Ureter (tissue), 1 donor: ENCODE data around the gene TBC1D1. TPM values are rescaled to one million over a fixed set of nuclear protein-coding genes. Genes with fewer than 3 reads are reported as not detected.
A peak's percentile ranks its signal among the peaks of the same experiment; 100 is the strongest.

Experiments used
- DNase-seq: peaks from one replicate; pipeline ENCODE4 v3.0.0-alpha.2; 2020; ENCODE audit warnings: low spot score
- total RNA-seq: library from RNA; stranded (reverse); gene quantifications from one replicate; pipeline ENCODE4 v1.2.4, GENCODE V29; 2023
- donor health status: DM: yes; HTN: yes; CAD: no.

Gene TBC1D1
- total RNA-seq, 1 donor from 2014 or later: 191 TPM

GRCh38 chr4:38128478-38129459 lies 237.9 kb downstream of the TBC1D1 start:
- no peak for DNase-seq

DNA sequence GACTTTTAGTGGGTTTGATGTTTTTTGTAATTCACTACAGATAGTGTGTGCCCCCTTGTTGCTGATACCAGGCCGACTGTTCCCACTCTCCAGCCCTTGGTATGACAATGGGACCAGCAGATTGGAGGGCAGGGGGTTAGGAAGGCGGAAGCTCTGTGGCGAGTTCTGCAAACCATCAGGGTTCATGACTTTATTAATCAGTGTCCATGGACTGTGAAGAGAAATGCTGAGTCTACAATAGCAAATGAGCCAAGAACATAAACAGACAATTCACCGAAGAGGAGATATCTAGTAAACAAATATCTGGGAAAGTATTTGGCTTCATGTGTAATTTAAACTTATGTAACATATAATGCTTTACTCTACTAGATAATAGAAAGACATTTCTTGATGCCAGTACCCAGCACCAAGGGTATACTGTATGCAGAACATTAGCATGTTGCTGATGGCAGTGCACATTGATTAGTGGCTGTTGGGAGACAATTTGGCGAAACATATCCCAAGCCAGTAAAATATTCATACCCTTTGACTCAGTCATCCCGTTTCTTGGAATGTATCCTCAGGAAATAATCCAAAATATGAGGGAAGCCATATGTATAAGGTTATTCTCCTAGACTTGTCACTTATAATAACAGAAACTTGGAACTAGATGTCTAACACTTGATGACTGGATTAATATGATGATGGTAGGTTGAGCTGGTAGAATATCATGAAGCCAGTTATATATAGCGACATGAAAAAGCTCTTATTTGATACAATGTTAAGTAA lies 238.8 kb downstream of the TBC1D1 start:
- DNase-seq: no peak

- no peak for DNase-seq
Measured at GRCh38 chr4:38130884-38131283, 240.0 kb downstream of the TBC1D1 start.

GRCh38 chr4:38131371-38132091 lies 240.6 kb downstream of the TBC1D1 start:
- no peak for DNase-seq

GRCh38 chr4:38132107-38132673 lies 241.3 kb downstream of the TBC1D1 start:
- peak; percentile 55 for DNase-seq

DNA sequence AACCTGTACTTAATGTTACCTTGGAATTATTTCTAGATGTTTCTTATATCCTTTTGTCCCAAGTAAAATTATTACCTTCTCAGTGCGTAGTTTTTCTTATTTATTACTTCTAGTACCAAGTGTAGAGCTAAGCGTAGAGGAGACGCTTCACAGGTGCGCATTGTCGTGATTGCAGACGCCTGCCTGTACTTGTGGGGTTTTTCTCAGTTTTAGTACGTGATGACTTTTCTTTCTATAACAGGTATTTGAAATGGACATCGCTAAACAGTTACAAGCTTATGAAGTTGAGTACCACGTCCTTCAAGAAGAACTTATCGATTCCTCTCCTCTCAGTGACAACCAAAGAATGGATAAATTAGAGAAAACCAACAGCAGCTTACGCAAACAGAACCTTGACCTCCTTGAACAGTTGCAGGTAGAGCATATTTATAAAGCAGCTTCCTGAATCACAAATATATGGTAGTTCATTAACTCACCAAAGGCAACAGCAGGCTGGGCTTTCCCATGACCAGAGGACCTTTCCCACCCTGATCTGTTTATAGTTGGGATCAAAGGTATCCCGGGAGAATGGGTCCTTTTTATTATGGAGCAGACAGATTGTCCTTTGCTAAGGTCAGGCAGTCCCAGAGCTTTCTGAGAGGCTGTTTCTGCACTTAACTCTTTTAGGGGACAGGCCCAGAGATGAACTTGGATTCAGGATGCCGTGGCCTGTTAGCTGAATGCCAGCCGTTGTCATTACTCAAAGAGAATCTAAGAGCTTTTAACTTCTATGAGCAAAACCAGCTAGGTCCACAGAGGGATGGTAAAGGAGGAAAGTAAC lies 242.2 kb downstream of the TBC1D1 start:
- DNase-seq: no peak

DNA sequence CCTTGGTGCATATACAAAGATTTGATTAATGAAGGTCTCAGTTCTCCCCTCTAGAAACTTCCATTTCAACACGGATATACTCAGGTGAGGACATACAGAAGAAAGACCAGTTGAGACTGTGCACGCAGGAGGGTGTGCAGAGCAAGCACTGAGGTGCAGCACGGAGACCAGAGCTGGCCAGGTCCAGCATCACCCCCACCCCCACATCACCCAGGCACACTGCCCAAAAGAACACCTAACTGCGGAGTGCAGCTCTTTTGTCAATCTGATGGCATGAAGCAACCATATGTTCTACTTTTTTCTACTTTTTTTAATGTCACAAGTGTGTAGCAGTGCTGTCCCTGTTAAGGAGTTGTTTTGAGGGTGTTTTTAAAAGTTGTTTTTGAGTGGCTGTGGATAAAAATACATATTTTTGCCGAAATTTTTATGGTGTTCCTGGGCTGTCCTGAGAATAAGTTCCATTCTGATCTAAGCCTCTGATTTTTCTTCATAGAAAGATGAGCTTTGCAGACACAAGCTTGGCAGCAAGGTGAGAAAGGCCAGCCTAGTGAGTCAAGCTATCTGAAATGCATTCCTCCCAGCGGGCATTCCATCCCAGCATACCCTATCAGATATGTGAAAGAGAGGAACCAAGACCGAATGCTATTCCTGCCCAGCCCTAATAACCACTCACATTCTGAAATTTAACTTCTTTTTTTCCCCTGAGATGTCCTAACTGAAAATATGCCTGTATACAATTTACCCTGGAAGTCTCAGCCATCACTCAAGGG lies 243.0 kb downstream of the TBC1D1 start:
- no peak for DNase-seq

DNA sequence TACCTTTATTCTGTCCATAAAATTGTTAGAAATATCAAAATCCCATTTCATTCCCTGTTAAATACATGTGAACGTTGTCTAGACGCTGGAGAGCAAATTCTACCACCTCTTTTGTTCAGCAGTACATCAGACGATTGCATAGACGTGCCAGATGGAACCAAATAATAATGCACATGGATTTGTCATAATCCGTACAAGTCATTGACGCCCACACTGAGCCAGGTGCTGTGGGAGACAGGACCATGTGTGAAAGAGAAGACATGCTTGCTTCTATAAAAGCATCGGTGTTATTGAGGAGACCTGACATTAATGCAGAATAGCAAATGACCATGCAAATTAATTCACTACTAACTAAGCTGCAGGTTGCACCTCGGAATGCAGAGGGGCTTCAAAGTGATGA lies 244.3 kb downstream of the TBC1D1 start:
- DNase-seq: no peak

DNA sequence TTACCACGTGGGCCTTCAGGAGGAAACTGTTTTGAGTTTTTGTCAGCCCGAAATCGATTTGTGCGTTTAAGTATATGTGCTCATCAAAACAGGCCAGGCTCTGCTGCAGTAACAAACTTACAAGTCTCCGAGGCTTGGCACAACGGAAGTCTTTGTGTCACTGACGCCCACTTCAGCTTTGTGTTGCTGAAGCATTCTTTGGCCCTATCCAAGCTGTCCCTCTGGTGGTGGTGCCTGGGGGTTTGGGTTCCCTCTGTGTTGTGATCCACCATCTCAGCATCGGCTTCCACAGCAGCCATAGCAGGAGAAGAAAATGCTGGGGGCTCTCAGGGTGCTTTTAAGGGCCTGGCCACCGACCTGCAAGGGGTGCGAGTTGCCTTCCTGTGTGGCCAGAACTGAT lies 245.7 kb downstream of the TBC1D1 start:
- no peak for DNase-seq

DNA sequence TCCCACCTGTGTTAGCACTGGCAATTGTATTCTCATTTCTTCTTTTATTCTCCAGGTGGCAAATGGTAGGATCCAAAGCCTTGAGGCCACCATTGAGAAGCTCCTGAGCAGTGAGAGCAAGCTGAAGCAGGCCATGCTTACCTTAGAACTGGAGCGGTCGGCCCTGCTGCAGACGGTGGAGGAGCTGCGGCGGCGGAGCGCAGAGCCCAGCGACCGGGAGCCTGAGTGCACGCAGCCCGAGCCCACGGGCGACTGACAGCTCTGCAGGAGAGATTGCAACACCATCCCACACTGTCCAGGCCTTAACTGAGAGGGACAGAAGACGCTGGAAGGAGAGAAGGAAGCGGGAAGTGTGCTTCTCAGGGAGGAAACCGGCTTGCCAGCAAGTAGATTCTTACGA lies 246.2 kb downstream of the TBC1D1 start:
- no peak for DNase-seq

DNA sequence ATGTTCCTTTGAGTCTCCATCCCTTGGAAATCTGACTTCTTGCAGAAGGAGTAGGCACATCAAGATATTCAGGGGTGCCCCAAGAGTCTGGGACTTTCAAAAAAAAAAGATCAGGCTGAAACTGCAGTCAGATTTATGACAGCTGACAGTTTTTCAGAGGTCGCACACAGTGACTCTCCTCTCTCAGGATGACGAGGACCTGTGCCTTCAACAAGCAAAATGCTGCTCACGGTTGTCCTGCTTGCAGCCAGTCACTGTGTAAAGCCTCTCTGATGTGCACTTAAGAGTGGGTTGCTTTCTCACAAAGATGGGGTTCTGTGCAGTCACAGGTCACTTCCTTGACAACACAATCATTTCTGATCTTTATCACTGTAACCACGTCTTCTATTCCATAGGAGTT lies 247.5 kb downstream of the TBC1D1 start:
- DNase-seq: no peak

- no peak for DNase-seq
Measured at GRCh38 chr4:38139187-38139586, 248.3 kb downstream of the TBC1D1 start.

GRCh38 chr4:38140643-38141203 lies 249.8 kb downstream of the TBC1D1 start:
- no peak for DNase-seq

- DNase-seq: no peak
Measured at GRCh38 chr4:38141808-38142500, 251.1 kb downstream of the TBC1D1 start.

DNA sequence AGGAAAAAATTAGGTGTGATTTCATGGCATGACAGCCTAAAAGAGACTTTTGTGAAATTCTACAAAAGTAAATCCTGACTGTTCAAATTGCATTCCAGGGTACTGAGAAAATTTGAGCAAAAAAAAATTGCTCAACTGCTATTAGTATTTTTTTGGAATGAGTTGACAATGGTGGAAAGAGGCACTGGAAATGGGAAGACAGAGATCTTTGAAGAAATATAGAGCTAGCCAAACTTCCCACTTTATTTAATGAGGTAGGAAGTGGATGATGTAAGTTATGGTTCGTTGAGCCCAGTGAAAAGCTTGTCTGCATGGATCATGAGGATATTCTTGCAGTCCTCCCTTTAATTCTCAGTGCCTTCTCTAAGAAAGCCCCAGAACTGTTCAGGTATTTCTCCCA lies 253.1 kb downstream of the TBC1D1 start:
- no peak for DNase-seq

GRCh38 chr4:38145033-38145678 lies 254.3 kb downstream of the TBC1D1 start:
- DNase-seq: no peak

GRCh38 chr4:38145741-38146140 lies 254.9 kb downstream of the TBC1D1 start:
- no peak for DNase-seq

DNA sequence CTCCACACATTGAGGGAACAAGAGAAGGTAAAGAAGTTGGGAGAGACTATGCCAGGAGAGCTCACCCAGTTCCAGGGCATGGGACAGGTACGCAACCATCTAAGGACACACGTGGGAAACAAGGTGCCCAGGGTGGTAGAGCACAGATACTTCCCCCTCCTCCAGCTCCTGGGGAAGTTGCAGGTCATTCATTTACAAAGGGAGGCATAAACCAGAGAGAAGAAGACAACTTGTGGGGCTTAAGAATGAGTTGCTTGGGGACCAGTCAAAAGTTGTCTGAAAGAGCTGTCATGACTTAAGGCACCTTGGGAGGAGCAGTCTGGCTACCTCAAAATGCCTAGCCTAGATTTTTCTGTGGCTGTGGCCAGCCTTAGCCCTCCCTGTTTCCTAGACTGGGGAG lies 255.5 kb downstream of the TBC1D1 start:
- no peak for DNase-seq
